Stimulated activated CD4-positive, alpha-beta T cell treated with anti-CD3 and anti-CD28 coated beads, Interleukin-15, amount 100 ng/mL, for 24 hours (primary cell): ENCODE data around the gene DNMT1.

ENCODE experiments used
- DNase-seq: peaks from one replicate; pipeline ENCODE4 v3.0.0-alpha.2; 2020

Gene DNMT1

DNA sequence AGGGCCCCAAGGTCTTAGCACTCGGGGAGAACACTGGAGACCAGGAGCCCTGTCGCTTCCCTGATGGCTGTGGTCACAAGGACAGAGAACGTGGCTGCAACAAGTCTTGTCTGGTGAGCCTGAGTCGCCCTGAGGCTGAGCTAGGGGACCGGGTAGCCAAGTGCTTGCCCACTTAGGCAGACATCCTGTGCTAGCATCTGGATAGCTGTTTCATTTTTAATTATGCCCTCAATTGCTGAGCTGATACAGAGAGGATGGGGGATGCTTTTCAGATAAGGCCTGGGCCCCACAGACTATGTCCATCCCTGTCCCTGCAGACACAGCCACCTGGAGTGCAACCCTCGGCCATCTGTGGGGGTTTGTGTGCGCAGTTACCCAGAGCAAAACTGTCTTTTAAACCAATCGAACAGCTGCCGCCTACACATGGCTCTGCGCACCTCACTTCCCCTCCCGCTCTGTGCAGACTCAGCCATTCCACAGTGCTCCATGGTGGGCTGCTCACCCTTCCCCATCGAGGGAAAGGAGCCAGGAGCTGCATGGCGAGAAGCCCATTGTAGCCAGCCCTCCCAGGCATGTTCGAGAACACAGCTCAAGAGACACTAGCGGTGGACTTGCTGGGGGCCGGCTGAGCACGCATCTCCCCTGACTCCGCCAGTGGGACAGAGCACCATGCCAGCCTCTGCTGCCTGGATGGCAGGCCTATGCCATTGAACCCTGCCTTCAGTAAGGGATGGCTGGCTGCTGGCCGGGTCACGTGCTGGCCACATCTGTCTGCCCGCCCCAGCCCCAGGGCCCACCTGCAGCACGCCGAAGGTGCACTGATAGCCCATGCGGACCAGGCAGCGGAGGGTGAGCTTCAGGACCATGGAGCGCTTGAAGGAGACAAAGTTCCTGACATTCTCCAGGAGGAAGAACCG, 55.6 kb downstream of the DNMT1 start:
- DNase-seq = no peak

DNA sequence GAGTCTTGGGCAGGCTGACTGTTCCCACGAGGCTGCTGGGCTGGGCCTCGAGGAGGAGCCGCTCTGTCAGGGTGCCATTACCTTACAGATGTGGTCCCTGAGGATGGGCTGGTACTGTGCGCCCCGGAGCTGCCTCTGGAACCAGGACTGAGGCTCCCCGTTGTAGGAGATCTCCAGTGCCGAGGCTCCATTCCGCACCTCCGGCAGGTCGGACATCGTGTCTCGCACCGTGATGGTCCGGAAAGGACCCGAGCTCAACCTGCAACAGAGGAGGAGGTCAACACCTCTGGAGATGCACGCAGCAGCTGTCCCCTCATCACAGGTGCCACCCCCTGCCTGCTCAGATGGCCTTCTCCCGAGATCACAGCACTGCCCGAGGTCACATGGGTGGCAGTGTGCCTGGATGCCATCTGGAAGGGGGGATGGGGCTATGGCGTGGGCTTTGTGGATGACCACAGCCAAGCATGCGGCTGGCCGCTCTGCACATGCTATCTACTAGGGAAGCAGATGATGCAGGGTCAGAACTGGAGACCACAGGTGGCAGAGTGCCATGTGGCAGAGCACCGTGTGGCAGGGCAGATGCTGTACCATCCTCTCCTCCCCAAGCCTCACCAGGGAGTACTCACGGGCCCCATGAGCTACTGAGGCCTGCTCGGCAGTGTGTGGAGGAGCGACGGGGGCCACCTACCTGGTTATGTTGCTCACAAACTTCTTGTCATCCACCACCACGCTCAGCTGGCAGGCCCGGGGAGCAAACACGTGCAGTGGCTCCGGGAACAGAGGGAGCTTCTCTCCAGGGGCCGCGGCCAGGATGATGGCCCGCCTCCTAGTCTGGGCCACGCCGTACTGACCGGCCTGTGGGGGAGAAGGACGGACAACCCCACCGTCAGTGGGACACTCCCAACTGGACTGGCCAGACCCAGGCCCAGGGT, 56.7 kb downstream of the DNMT1 start:
- DNase-seq = no peak

- DNase-seq = no peak
Observed at GRCh38 chr19:10136936-10137335, 57.8 kb downstream of the DNMT1 start.

DNA sequence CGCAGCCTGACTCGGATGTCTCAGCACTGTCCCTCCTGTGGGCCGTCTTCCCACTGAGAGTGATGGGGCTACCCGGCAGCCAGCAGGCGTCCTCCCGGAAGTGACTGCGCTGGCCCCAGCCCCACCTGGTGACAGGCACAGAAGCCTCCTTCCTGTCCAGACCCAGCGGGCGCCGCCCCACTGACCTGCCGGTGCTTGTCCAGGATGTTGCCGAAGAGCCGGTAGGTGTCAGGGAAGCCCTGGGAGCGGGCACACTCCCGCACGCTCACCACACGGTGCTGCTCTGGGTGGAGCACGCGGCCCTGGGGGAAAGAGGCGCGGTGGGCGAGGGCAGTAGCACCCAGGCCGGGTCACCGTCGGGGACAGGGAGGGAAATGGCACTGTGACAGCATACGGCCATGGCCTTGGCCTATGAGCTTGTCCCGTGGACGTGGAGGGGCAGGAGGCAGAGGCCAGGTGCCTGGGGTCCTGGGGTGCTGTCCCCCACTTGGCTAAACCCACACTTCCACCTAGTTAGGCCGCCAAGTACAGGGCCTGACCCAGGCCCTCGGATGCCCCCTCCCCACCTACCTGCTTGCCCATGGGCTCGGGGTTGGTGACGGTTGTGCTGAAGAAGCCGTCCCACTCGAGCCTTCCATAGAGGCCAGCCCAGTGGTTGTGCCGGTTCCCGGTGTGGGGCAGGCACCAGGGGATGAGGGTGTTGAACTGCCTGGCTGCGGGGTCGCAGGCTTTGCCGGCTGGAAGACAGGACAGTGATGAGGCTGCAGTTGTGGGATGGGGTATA, 59.0 kb downstream of the DNMT1 start:
- no peak for DNase-seq

GRCh38 chr19:10134040-10134439, 60.7 kb downstream of the DNMT1 start:
- no peak for DNase-seq

DNA sequence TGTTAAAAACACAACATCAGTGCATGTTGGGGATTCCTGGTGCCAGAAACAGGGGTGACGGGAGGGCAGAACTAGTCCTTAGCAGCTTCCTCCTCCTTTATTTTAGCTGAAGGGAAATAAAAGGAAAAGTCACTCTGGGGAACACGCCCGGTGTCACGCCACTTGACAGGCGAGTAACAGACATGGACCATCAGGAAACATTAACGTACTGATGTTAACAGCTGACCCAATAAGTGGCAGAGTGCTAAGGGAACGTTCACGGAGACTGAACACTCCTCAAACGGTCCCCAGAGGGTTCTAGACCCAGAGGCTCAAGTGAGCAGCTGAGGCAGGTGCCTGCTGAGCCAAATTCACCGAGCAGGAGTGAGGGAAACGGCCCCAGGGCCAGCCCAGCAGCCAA, 61.2 kb downstream of the DNMT1 start:
- DNase-seq = no peak

- DNase-seq = no peak
Observed at GRCh38 chr19:10132905-10133304, 61.8 kb downstream of the DNMT1 start.

- no peak for DNase-seq
Observed at GRCh38 chr19:10126213-10126639, 68.5 kb downstream of the DNMT1 start.

DNA sequence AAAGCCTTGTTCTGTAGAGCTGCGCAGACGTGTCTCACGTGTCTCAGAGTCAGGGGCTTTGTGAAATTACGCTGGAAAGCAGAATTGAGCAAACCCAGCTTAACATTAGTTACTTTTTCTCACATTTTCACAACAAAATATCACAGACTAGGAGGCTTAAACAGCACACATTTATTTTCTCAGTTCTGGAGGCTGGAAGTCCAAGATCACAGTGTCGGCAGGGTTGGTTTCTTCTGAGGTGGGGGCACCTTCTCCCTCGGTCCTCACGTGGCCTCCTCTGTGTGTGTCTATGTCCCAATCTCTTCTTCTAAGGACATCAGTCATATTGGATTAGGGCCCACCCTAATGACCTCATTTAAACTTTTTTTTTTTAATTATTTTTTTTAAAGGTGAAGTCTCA, 70.3 kb downstream of the DNMT1 start:
- DNase-seq = no peak

DNA sequence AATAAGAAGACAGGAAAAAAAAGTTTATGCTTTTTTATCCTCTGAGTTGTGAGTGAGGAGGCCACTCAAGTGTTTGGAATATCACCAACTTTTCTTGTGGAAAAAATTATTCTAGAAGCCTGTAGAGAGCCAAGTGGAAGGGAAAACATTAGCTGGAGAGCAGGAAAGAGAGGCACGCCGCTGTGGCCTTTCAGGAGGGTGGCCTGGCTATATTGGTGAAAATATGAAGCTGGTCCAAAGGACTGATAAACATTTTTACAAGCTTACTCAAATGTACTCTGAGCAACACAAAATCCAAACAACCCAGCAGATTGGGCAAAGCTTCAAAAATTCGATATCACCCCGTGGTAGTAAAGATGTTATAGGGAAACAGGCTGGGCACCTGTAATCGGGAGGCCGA, 72.7 kb downstream of the DNMT1 start:
- no peak for DNase-seq

DNA sequence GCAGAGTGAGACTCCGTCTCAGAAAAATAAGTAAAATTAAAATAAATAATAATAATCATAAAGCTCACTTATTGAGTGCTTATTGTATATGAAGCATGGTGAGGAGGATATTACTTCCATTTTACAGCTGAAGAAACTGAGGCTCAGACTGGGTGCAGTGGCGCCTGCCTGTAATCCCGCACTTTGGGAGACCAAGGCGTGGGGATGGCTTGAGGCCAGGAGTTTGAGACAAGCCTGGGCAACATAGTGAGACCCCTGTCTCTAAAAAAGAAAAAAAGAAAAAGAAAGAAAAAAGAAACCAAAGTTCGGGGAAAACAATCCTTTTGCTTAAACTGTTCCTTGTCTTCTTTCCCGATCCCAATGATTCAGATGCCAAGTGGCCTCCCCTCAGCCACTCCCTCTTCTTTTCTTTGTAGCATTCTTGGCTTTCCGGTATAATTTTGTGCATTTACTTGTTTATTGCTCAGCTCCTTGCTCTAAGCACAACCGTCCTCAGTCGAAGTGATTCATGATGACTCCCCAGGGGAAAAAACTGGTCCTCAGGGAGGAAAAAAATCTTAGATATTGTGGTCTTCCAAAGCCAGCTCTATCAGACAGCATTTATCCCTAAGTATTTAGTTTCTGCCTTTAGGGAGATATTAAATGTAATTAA, 74.1 kb downstream of the DNMT1 start:
- no peak for DNase-seq

DNA sequence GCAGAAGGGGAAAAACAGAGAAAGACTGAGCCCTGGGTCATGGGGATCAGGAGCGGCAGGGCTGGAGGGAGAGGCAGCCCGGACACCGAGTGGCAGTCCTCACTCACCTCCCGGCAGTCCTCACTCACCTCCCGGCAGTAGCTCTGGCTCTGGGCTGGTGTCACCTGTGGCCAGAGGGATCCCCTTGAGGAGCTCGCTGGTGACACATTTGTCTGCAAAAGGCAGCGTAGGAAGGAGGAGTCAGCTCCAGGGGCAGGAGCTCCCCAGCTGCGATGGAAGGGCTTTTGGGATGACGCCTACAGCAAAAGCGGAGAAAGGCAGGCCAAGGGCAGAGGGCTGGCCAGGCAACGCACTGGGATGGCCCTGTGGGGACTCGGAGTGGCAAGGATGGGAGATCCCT, 75.8 kb downstream of the DNMT1 start:
- no peak for DNase-seq

- DNase-seq = no peak
Observed at GRCh38 chr19:10116866-10117616, 77.7 kb downstream of the DNMT1 start.

DNA sequence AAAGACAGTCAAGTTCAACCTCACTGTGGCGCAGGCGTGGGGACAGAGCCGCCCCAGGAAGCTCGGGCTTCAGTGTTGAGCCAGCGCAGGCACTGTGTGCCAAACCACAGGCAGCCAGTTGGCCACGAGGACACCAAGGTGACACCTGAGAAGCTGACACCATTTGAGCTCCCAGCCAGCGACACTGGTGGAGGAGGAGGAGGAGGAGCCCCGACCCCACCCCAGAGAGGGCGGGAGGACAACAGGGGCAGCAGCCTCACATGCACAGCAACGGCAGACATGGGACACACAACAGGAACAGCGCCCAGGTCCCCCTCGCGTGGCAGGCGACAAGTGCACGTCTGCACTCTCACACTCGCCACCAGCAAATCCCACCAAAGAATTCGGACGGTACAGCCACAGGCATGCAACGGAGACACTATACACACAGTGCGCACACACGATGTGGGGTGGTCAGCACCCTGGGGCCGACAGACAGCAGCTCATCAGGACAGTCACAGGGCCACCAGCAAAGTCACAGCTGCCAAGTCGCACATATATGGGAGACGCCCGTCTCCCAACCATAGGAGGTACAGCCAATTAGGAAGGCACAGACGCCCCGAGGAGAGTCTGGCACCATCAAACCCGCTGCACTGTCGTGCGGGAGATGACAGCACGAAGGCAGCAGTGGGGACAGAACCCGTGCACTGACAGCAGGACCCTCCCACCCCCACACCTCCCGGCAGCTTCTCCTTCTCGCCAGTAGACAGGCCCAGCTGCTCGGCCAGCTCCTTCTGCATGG, 78.5 kb downstream of the DNMT1 start:
- DNase-seq = no peak

GRCh38 chr19:10115392-10116084, 79.2 kb downstream of the DNMT1 start:
- DNase-seq = no peak

- DNase-seq = peak; percentile 55
Observed at GRCh38 chr19:10114651-10115391, 79.9 kb downstream of the DNMT1 start.

DNA sequence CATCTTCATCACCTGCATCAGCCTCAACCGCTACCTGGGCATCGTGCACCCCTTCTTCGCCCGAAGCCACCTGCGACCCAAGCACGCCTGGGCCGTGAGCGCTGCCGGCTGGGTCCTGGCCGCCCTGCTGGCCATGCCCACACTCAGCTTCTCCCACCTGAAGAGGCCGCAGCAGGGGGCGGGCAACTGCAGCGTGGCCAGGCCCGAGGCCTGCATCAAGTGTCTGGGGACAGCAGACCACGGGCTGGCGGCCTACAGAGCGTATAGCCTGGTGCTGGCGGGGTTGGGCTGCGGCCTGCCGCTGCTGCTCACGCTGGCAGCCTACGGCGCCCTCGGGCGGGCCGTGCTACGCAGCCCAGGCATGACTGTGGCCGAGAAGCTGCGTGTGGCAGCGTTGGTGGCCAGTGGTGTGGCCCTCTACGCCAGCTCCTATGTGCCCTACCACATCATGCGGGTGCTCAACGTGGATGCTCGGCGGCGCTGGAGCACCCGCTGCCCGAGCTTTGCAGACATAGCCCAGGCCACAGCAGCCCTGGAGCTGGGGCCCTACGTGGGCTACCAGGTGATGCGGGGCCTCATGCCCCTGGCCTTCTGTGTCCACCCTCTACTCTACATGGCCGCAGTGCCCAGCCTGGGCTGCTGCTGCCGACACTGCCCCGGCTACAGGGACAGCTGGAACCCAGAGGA, 80.6 kb downstream of the DNMT1 start:
- DNase-seq = peak; percentile 61

- DNase-seq = no peak
Observed at GRCh38 chr19:10113592-10113963, 81.2 kb downstream of the DNMT1 start.
